Thyroid gland (tissue), 4 donors: ENCODE results near the gene CDH6. TPM values are rescaled to one million over a fixed set of nuclear protein-coding genes. Genes with fewer than 3 reads are reported as not detected.

Experiments used
- DNase-seq, 2 donors: peaks; one replicate each; pipeline ENCODE4 v3.0.0-alpha.2; 2019
- H3K27ac ChIP-seq, 3 donors: fragments of 200-600 bp; sonication (generic); 1 replicate in 2 of 3; 2 replicates in 1 of 3; pipeline ENCODE4 v1.5.1; 2016 to 2019; ENCODE audit warnings: mild to moderate bottlenecking in 1 of 3, moderate library complexity in 1 of 3
- H3K27me3 ChIP-seq: fragments of 200-600 bp; sonication (generic); one replicate; pipeline ENCODE4 v1.5.1; 2019
- H3K36me3 ChIP-seq, 2 donors: fragments of 200-600 bp; sonication (generic); one replicate each; pipeline ENCODE4 v1.5.1; 2016 to 2019
- H3K4me1 ChIP-seq, 2 donors: fragments of 200-600 bp; sonication (generic); one replicate each; pipeline ENCODE4 v1.5.1; 2017 to 2019
- H3K4me3 ChIP-seq, 3 donors: fragments of 200-600 bp; sonication (generic); replicated peaks in 1 of 3; 1 replicate in 2 of 3; 2 replicates in 1 of 3; pipeline ENCODE4 v1.5.1; 2016; ENCODE audit warnings: mild to moderate bottlenecking in 1 of 3
- H3K9me3 ChIP-seq: fragments of 200-600 bp; sonication (generic); one replicate; pipeline ENCODE4 v1.5.1; 2017
- CTCF ChIP-seq, 6 experiments: fragments of 200-600 bp in 3 of 6; fragments of 450-650 bp in 3 of 6; sonication (generic) in 3 of 6; IDR thresholded peaks; one replicate each; pipeline ENCODE4 v1.5.1; 2016 to 2019; ENCODE audit warnings: antibody characterized with exemption in 6 of 6, mild to moderate bottlenecking in 2 of 6, inconsistent platforms in 1 of 6, moderate library complexity in 1 of 6
- POLR2A ChIP-seq, 2 donors: fragments of 450-650 bp; IDR thresholded peaks; one replicate each; pipeline ENCODE4 v1.6.1; 2017; ENCODE audit warnings: antibody characterized with exemption in 2 of 2, mild to moderate bottlenecking in 2 of 2, moderate library complexity in 1 of 2
- WGBS, 2 donors: methylation state at CpG; one replicate each; pipeline ENCODE4 v1.1.5; 2017; 5-methylcytosine and 5-hydroxymethylcytosine counted together
- intact Hi-C: fragments of 100-400 bp; cut with DNase I; formaldehyde crosslinking; loops from one replicate; pipeline ENCODE4 v1.15.1; 2023
- total RNA-seq, 4 donors: library from RNA; depleted of rRNA; stranded (reverse); fragments of >200 nt; gene quantifications; one replicate each; pipeline ENCODE4 v1.2.3, GENCODE V29; 2016

The CDH6 gene
- total RNA-seq, 4 donors from 2014 or later: 1.0 to 3.0 (median 2.2) TPM

GRCh38 chr5:31332160-31332559 lies 138.7 kb downstream of the CDH6 start:
- no peak for TF ChIP-seq CTCF (IDR thresholded peaks at IDR 0.05)
- no peak for TF ChIP-seq POLR2A (IDR thresholded peaks at IDR 0.05)
- no peak for DNase-seq
- Histone ChIP-seq H3K4me3 (no peak overlapping the region), H3K27me3 (no peaks in the 10 kb centered on the region), H3K36me3 (no peaks in the 10 kb centered on the region), H3K4me1 (no peaks in the 10 kb centered on the region), H3K27ac (no peak overlapping the region), H3K9me3 (no peaks in the 10 kb centered on the region)
- intact Hi-C loops: no loop called here
- 90 to 92% methylated on average over 2 of the region's 2 CpGs for WGBS, 2 donors

GRCh38 chr5:31333475-31333874 lies 140.0 kb downstream of the CDH6 start:
- no peaks in the 10 kb centered on the region for H3K36me3 ChIP-seq
- intact Hi-C loops: no loop called here
- no peak for DNase-seq
- no peak overlapping the region for H3K4me3 ChIP-seq
- H3K27ac ChIP-seq: no peak overlapping the region
- H3K27me3 ChIP-seq: no peaks in the 10 kb centered on the region
- 95 to 97% methylated on average over 2 of the region's 2 CpGs for WGBS, 2 donors
- H3K9me3 ChIP-seq: no peaks in the 10 kb centered on the region
- no peak for TF ChIP-seq POLR2A (IDR thresholded peaks at IDR 0.05)
- no peaks in the 10 kb centered on the region for H3K4me1 ChIP-seq

GRCh38 chr5:31334061-31334860 lies 140.8 kb downstream of the CDH6 start:
- no peaks in the 10 kb centered on the region for H3K9me3 ChIP-seq
- WGBS, 2 donors: 78 to 81% methylated on average over 4 of the region's 4 CpGs
- H3K36me3 ChIP-seq: no peaks in the 10 kb centered on the region
- TF ChIP-seq POLR2A (IDR thresholded peaks at IDR 0.05): no peak
- TF ChIP-seq CTCF (IDR thresholded peaks at IDR 0.05): no peak
- no peak overlapping the region for H3K27ac ChIP-seq
- H3K27me3 ChIP-seq: no peaks in the 10 kb centered on the region
- H3K4me3 ChIP-seq: no peak overlapping the region
- intact Hi-C loops: no loop called here
- no peaks in the 10 kb centered on the region for H3K4me1 ChIP-seq
- DNase-seq: no peak

- H3K27ac ChIP-seq: no peak overlapping the region
- intact Hi-C loops: no loop called here
- no peaks in the 10 kb centered on the region for H3K36me3 ChIP-seq
- TF ChIP-seq POLR2A (IDR thresholded peaks at IDR 0.05) (no peak), CTCF (IDR thresholded peaks at IDR 0.05) (no peak)
- H3K4me1 ChIP-seq: no peaks in the 10 kb centered on the region
- no peaks in the 10 kb centered on the region for H3K27me3 ChIP-seq
- no peak overlapping the region for H3K4me3 ChIP-seq
- DNase-seq: no peak
- no peaks in the 10 kb centered on the region for H3K9me3 ChIP-seq
Observed at GRCh38 chr5:31335456-31335855, 142.0 kb downstream of the CDH6 start.

- Histone ChIP-seq H3K9me3 (no peaks in the 10 kb centered on the region), H3K36me3 (no peaks in the 10 kb centered on the region), H3K27ac (no peak overlapping the region), H3K27me3 (no peaks in the 10 kb centered on the region), H3K4me1 (no peaks in the 10 kb centered on the region), H3K4me3 (no peak overlapping the region)
- DNase-seq: no peak
- WGBS, 2 donors: 63 to 70% methylated on average over 3 of the region's 3 CpGs
- intact Hi-C loops: no loop called here
- TF ChIP-seq POLR2A (IDR thresholded peaks at IDR 0.05): no peak
- no peak for TF ChIP-seq CTCF (IDR thresholded peaks at IDR 0.05)
Observed at GRCh38 chr5:31343946-31344345, 150.5 kb downstream of the CDH6 start.
